Type B pancreatic cell (in vitro differentiated cells): ENCODE results near the gene SPCS2. TPM values are rescaled to one million over a fixed set of nuclear protein-coding genes. Genes with fewer than 3 reads are reported as not detected.

ENCODE experiments used
- DNase-seq: peaks from one replicate; pipeline ENCODE4 v3.0.0; 2021; ENCODE audit warnings: mixed read lengths; ENCODE audit not compliant: unreplicated experiment; ENCODE audit errors: extremely low spot score
- H3K27ac Mint-ChIP-seq: 2 replicates; pipeline ENCODE4 v1.8.0; 2021; ENCODE audit warnings: mild to moderate bottlenecking, mixed read lengths
- H3K27me3 Mint-ChIP-seq: 2 replicates; pipeline ENCODE4 v1.8.0; 2021; ENCODE audit warnings: mixed read lengths
- H3K36me3 Mint-ChIP-seq: 2 replicates; pipeline ENCODE4 v1.8.0; 2021; ENCODE audit warnings: mixed read lengths
- H3K4me1 Mint-ChIP-seq: one replicate; pipeline ENCODE4 v1.8.0; 2021; ENCODE audit warnings: mixed read lengths; ENCODE audit not compliant: unreplicated experiment
- H3K4me3 Mint-ChIP-seq: 2 replicates; pipeline ENCODE4 v1.8.0; 2021; ENCODE audit warnings: mild to moderate bottlenecking, mixed read lengths
- H3K9me3 Mint-ChIP-seq: 2 replicates; pipeline ENCODE4 v1.8.0; 2021; ENCODE audit warnings: mixed read lengths
- CTCF ChIP-seq: fragments of 200-600 bp; sonication (generic); conservative IDR thresholded peaks from 2 replicates; pipeline ENCODE4 v1.5.0; 2021; ENCODE audit warnings: antibody characterized with exemption, mild to moderate bottlenecking
- total RNA-seq: library from RNA; stranded (reverse); gene quantifications from 2 replicates; pipeline ENCODE4 v1.2.1, GENCODE V29; 2021; ENCODE audit warnings: low replicate concordance

The SPCS2 gene
- total RNA-seq, 1 donor from 2014 or later = 190 TPM

GRCh38 chr11:74978041-74978440, 29.0 kb downstream of the SPCS2 start:
- H3K27me3 Mint-ChIP-seq = no peaks in the 10 kb centered on the region
- H3K4me1 Mint-ChIP-seq = no peaks in the 10 kb centered on the region
- H3K27ac Mint-ChIP-seq = no peak overlapping the region
- no peaks in the 10 kb centered on the region for H3K9me3 Mint-ChIP-seq
- H3K36me3 Mint-ChIP-seq = peaks cover 43% of the 10 kb centered on the region
- DNase-seq = no peak
- no peak for TF ChIP-seq CTCF
- H3K4me3 Mint-ChIP-seq = no peak overlapping the region

GRCh38 chr11:74980634-74981033, 31.6 kb downstream of the SPCS2 start:
- Mint-ChIP-seq H3K27ac (no peak overlapping the region), H3K4me1 (no peaks in the 10 kb centered on the region)

GRCh38 chr11:74981888-74982287, 32.8 kb downstream of the SPCS2 start:
- Mint-ChIP-seq H3K4me3 (no peak overlapping the region), H3K27me3 (no peaks in the 10 kb centered on the region), H3K4me1 (no peaks in the 10 kb centered on the region), H3K9me3 (no peaks in the 10 kb centered on the region), H3K27ac (peak overlapping the region; percentile 39), H3K36me3 (peaks cover 16% of the 10 kb centered on the region)
- no peak for DNase-seq
- no peak for TF ChIP-seq CTCF

More at GRCh38 chr11:74980634-74981033, 31.6 kb downstream of the SPCS2 start:
- Mint-ChIP-seq H3K9me3 (no peaks in the 10 kb centered on the region), H3K36me3 (peaks cover 22% of the 10 kb centered on the region), H3K4me3 (no peak overlapping the region), H3K27me3 (no peaks in the 10 kb centered on the region)
- no peak for TF ChIP-seq CTCF
- DNase-seq = no peak

GRCh38 chr11:74984070-74984469, 35.0 kb downstream of the SPCS2 start:
- Mint-ChIP-seq H3K27me3 (no peaks in the 10 kb centered on the region), H3K27ac (no peak overlapping the region), H3K36me3 (peaks cover 16% of the 10 kb centered on the region), H3K4me3 (no peak overlapping the region), H3K4me1 (no peaks in the 10 kb centered on the region), H3K9me3 (no peaks in the 10 kb centered on the region)
- no peak for TF ChIP-seq CTCF
- DNase-seq = no peak

GRCh38 chr11:74984730-74985129, 35.7 kb downstream of the SPCS2 start:
- no peak overlapping the region for H3K4me3 Mint-ChIP-seq
- H3K4me1 Mint-ChIP-seq = peaks cover 5% of the 10 kb centered on the region
- no peak overlapping the region for H3K27ac Mint-ChIP-seq
- H3K36me3 Mint-ChIP-seq = peaks cover 14% of the 10 kb centered on the region
- no peaks in the 10 kb centered on the region for H3K9me3 Mint-ChIP-seq
- DNase-seq = no peak
- no peaks in the 10 kb centered on the region for H3K27me3 Mint-ChIP-seq
- TF ChIP-seq CTCF = no peak
